Measurements from ENCODE around the gene C4BPA.

The C4BPA gene

GRCh38 chr1:207103892-207104373 is at the start of gene C4BPA:
C4BPA (plus strand) TSS chr1:207104233; CDS start chr1:207113026, 8,793 bp downstream.
- DNase-seq (ENCODE audit: low read depth in 2 of 2): no peak

- no peak for DNase-seq (ENCODE audit: low read depth in 2 of 2)
These were observed 49.5 kb upstream of the C4BPA start for GRCh38 chr1:207054491-207054890.

- no peak for DNase-seq (ENCODE audit: low read depth in 2 of 2)
These were observed 48.5 kb upstream of the C4BPA start for GRCh38 chr1:207055386-207056001.

- DNase-seq (ENCODE audit: low read depth in 2 of 2): no peak
These were observed 47.4 kb upstream of the C4BPA start for GRCh38 chr1:207056673-207057072.

GRCh38 chr1:207058252-207058651 is 45.8 kb upstream of the C4BPA start:
- DNase-seq (ENCODE audit: low read depth in 2 of 2): no peak

- DNase-seq (ENCODE audit: low read depth in 2 of 2): no peak
These were observed 44.9 kb upstream of the C4BPA start for GRCh38 chr1:207058878-207059867.

- no peak for DNase-seq (ENCODE audit: low read depth in 2 of 2)
These were observed 44.2 kb upstream of the C4BPA start for GRCh38 chr1:207059881-207060280.

GRCh38 chr1:207060596-207060995 is 43.4 kb upstream of the C4BPA start:
- no peak for DNase-seq (ENCODE audit: low read depth in 2 of 2)

- no peak for DNase-seq (ENCODE audit: low read depth in 2 of 2)
These were observed 42.0 kb upstream of the C4BPA start for GRCh38 chr1:207062058-207062457.

GRCh38 chr1:207063014-207063413 is 41.0 kb upstream of the C4BPA start:
- DNase-seq (ENCODE audit: low read depth in 2 of 2): no peak

GRCh38 chr1:207064561-207064960 is 39.5 kb upstream of the C4BPA start:
- no peak for DNase-seq (ENCODE audit: low read depth in 2 of 2)

GRCh38 chr1:207067185-207067584 is 36.8 kb upstream of the C4BPA start:
- DNase-seq (ENCODE audit: low read depth in 2 of 2): no peak

- no peak for DNase-seq (ENCODE audit: low read depth in 2 of 2)
These were observed 36.4 kb upstream of the C4BPA start for GRCh38 chr1:207067665-207068064.

- DNase-seq (ENCODE audit: low read depth in 2 of 2): no peak
These were observed 35.0 kb upstream of the C4BPA start for GRCh38 chr1:207069061-207069460.

GRCh38 chr1:207069858-207070506 is 34.1 kb upstream of the C4BPA start:
- DNase-seq (ENCODE audit: low read depth in 2 of 2): no peak

- no peak for DNase-seq (ENCODE audit: low read depth in 2 of 2)
These were observed 33.2 kb upstream of the C4BPA start for GRCh38 chr1:207070811-207071210.

GRCh38 chr1:207071426-207071825 is 32.6 kb upstream of the C4BPA start:
- DNase-seq (ENCODE audit: low read depth in 2 of 2): no peak

- no peak for DNase-seq (ENCODE audit: low read depth in 2 of 2)
These were observed 31.8 kb upstream of the C4BPA start for GRCh38 chr1:207072233-207072632.

GRCh38 chr1:207073906-207074820 is 29.9 kb upstream of the C4BPA start:
- DNase-seq (ENCODE audit: low read depth in 2 of 2): no peak

GRCh38 chr1:207076181-207076955 is 27.7 kb upstream of the C4BPA start:
- DNase-seq (ENCODE audit: low read depth in 2 of 2): no peak
